Neuronal stem cell (in vitro differentiated cells): ENCODE measurements around the gene GOLT1A.

Experiments
- DNase-seq: peaks from one replicate; pipeline ENCODE4 v3.0.0-alpha.2; 2013; ENCODE audit warnings: low spot score
- H2AFZ ChIP-seq: one replicate; pipeline ENCODE4 v1.6.1; 2013; ENCODE audit warnings: mild to moderate bottlenecking, low read length, inconsistent platforms
- H2AK5ac ChIP-seq: 2 replicates; pipeline ENCODE4 v1.6.1; 2013; ENCODE audit warnings: low read depth, mild to moderate bottlenecking, inconsistent platforms, low read length, moderate library complexity, mixed read lengths
- H2BK120ac ChIP-seq: 2 replicates; pipeline ENCODE4 v1.6.1; 2013; ENCODE audit warnings: low read depth, mild to moderate bottlenecking, inconsistent platforms, low read length, moderate library complexity, mixed read lengths
- H2BK12ac ChIP-seq: one replicate; pipeline ENCODE4 v1.6.1; 2013; ENCODE audit warnings: low read length, inconsistent platforms
- H2BK15ac ChIP-seq: 2 replicates; pipeline ENCODE4 v1.6.1; 2013; ENCODE audit warnings: mild to moderate bottlenecking, low read length, inconsistent platforms, mixed read lengths
- H2BK5ac ChIP-seq: one replicate; pipeline ENCODE4 v1.6.1; 2013; ENCODE audit warnings: inconsistent platforms, mild to moderate bottlenecking, low read length, moderate library complexity
- H3K14ac ChIP-seq: one replicate; pipeline ENCODE4 v1.6.1; 2013; ENCODE audit warnings: low read length, inconsistent platforms
- H3K18ac ChIP-seq: 2 replicates; pipeline ENCODE4 v1.6.1; 2013; ENCODE audit warnings: low read length, inconsistent platforms
- H3K23ac ChIP-seq: 2 replicates; pipeline ENCODE4 v1.6.1; 2013; ENCODE audit warnings: low read depth, mild to moderate bottlenecking, mixed read lengths, low read length, inconsistent platforms; ENCODE audit not compliant: poor library complexity
- H3K27ac ChIP-seq: replicated peaks from 3 replicates; pipeline ENCODE4 v1.5.1; 2013; ENCODE audit warnings: low read length, inconsistent platforms
- H3K27me3 ChIP-seq, 3 experiments: 2 replicates each; pipeline ENCODE4 v1.6.1; 2013; ENCODE audit warnings: low read length in 3 of 3, mild to moderate bottlenecking in 2 of 3, inconsistent platforms in 1 of 3, low read depth in 1 of 3, mixed read lengths in 1 of 3, moderate library complexity in 1 of 3; ENCODE audit not compliant: control insufficient read depth in 3 of 3, insufficient read depth in 3 of 3
- H3K36me3 ChIP-seq, 2 donors: replicated peaks in 1 of 2; 2 replicates each; pipeline ENCODE4 v1.6.1; 2013; ENCODE audit warnings: low read length in 2 of 2; ENCODE audit not compliant: control insufficient read depth in 2 of 2, insufficient read depth in 2 of 2
- H3K4ac ChIP-seq: 2 replicates; pipeline ENCODE4 v1.6.1; 2013; ENCODE audit warnings: inconsistent platforms, mild to moderate bottlenecking, low read length, moderate library complexity
- H3K4me1 ChIP-seq, 2 donors: 1 replicate in 1 of 2; 2 replicates in 1 of 2; pipeline ENCODE4 v1.6.1; 2013; ENCODE audit warnings: low read length in 2 of 2, low read depth in 1 of 2; ENCODE audit not compliant: control insufficient read depth in 2 of 2, insufficient read depth in 1 of 2
- H3K4me2 ChIP-seq: one replicate; pipeline ENCODE4 v1.6.1; 2013; ENCODE audit warnings: mild to moderate bottlenecking, low read length, inconsistent platforms; ENCODE audit not compliant: insufficient read depth, poor library complexity, severe bottlenecking
- H3K4me3 ChIP-seq, 2 donors: 2 replicates each; pipeline ENCODE4 v1.5.1; 2013; ENCODE audit warnings: low read length in 2 of 2, mild to moderate bottlenecking in 2 of 2, inconsistent platforms in 1 of 2, moderate library complexity in 1 of 2
- H3K79me1 ChIP-seq: one replicate; pipeline ENCODE4 v1.6.1; 2013; ENCODE audit warnings: low read depth, mild to moderate bottlenecking, inconsistent platforms, low read length, moderate library complexity
- H3K9ac ChIP-seq: one replicate; pipeline ENCODE4 v1.6.1; 2013; ENCODE audit warnings: mild to moderate bottlenecking, low read depth, low read length, inconsistent platforms; ENCODE audit not compliant: poor library complexity
- H3K9me3 ChIP-seq, 2 donors: replicated peaks in 1 of 2; 2 replicates each; pipeline versions ENCODE3 to v1.6.1; 2013; ENCODE audit warnings: low read length in 2 of 2, mild to moderate bottlenecking in 2 of 2, inconsistent platforms in 1 of 2, low read depth in 1 of 2, mixed read lengths in 1 of 2, moderate library complexity in 1 of 2; ENCODE audit not compliant: control insufficient read depth in 2 of 2, insufficient read depth in 1 of 2
- H4K8ac ChIP-seq: one replicate; pipeline ENCODE4 v1.6.1; 2013; ENCODE audit warnings: low read depth, mild to moderate bottlenecking, inconsistent platforms, low read length, moderate library complexity
- H4K91ac ChIP-seq: one replicate; pipeline ENCODE4 v1.6.1; 2013; ENCODE audit warnings: low read length, low read depth, mild to moderate bottlenecking, inconsistent platforms; ENCODE audit not compliant: poor library complexity
- WGBS, 2 donors: extraction: QIAGEN DNeasy Blood & Tissue Kit; methylation state at CpG; one replicate each; pipeline ENCODE4 v1.1.7; 2013; ENCODE audit warnings: missing lambda C conversion rate in 2 of 2, mixed read lengths in 1 of 2; ENCODE audit not compliant: insufficient read length in 2 of 2, insufficient replicate concordance in 1 of 2; ENCODE audit errors: extremely low coverage in 2 of 2; 5-methylcytosine and 5-hydroxymethylcytosine counted together

GOLT1A gene

GRCh38 chr1:204155881-204156280 lies 57.9 kb downstream of the GOLT1A start:
- H2BK120ac ChIP-seq, result no peak overlapping the region
- H2AFZ ChIP-seq, result no peak overlapping the region
- peak overlapping the region; percentile 41 for H2AK5ac ChIP-seq
- no peak for DNase-seq
- no peak overlapping the region for H3K23ac ChIP-seq
- H2BK5ac ChIP-seq, result no peak overlapping the region
- peaks cover 0 to 33% (median 16%) of the 10 kb centered on the region in 3 experiments for H3K27me3 ChIP-seq
- peak overlapping the region; percentile 39 for H3K18ac ChIP-seq
- H3K14ac ChIP-seq, result no peak overlapping the region
- H3K4ac ChIP-seq, result no peak overlapping the region
- peaks cover 7 to 8% of the 10 kb centered on the region in 2 donors for H3K4me1 ChIP-seq
- no peak overlapping the region for H3K9ac ChIP-seq
- no peak overlapping the region for H3K4me3 ChIP-seq
- no peak overlapping the region for H3K27ac ChIP-seq
- H3K36me3 ChIP-seq, result no peaks in the 10 kb centered on the region
- H2BK15ac ChIP-seq, result no peak overlapping the region
- H4K91ac ChIP-seq, result no peak overlapping the region
- no peaks in the 10 kb centered on the region for H3K9me3 ChIP-seq
- no peak overlapping the region for H2BK12ac ChIP-seq
- H3K79me1 ChIP-seq, result peaks cover 3% of the 10 kb centered on the region
- H3K4me2 ChIP-seq, result no peak overlapping the region
- H4K8ac ChIP-seq, result no peak overlapping the region
- no CpG with 5 or more reads among the region's 10 CpGs for WGBS, 2 donors

DNA sequence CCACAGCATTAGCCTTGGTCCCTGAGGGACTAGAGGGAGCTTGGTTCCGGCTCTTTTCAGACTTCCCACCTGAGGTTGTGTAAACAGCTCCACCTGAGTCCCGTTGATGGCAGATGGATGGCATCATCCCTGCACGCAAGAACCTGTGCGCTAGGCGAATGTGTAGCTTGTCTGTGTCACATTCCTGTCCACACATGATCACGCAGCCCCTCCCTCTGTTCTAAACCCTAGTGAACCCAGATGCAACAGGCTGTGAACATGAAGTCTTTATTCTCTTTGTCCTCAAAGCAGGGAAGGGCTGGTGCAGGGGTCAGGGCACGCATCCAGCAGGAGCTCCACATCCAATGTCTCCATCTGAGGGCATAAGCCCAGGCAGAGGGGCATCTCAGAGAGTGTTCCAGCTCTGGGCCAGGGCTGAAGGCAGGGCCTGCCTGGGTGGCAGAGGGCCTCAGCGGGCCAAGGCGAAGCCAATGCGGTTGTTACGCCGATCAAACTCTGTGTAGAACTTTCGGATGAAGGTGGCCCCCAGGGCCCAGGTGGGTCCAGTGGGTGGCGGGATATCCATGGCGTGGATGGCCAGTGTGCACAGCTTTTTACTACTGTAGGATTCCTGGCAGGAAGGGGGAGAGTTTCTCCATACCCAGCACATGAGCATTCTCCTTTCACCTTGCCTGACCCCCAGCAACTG lies 59.1 kb downstream of the GOLT1A start:
- Histone ChIP-seq H3K9me3 (peaks cover 0 to 1% of the 10 kb centered on the region in 2 donors), H2BK15ac (no peak overlapping the region), H3K4ac (no peak overlapping the region), H3K36me3 (no peaks in the 10 kb centered on the region), H2BK12ac (no peak overlapping the region), H3K27me3 (peaks cover 0 to 23% (median 18%) of the 10 kb centered on the region in 3 experiments), H2BK5ac (no peak overlapping the region), H3K79me1 (peaks cover 3% of the 10 kb centered on the region), H4K8ac (no peak overlapping the region), H3K4me2 (no peak overlapping the region), H3K9ac (no peak overlapping the region), H3K18ac (peak overlapping the region; percentile 19), H2BK120ac (no peak overlapping the region), H3K4me1 (peaks cover 8% of the 10 kb centered on the region in 2 donors), H3K23ac (no peak overlapping the region), H3K14ac (no peak overlapping the region), H2AK5ac (peak overlapping the region; percentile 66), H4K91ac (no peak overlapping the region), H3K27ac (no peak overlapping the region), H2AFZ (no peak overlapping the region), H3K4me3 (no peak overlapping the region)
- no peak for DNase-seq
- WGBS, 2 donors, result no CpG with 5 or more reads among the region's 15 CpGs

- Histone ChIP-seq H3K9ac (no peak overlapping the region), H2BK120ac (no peak overlapping the region), H3K4ac (no peak overlapping the region), H2BK15ac (no peak overlapping the region), H3K23ac (no peak overlapping the region), H3K27ac (no peak overlapping the region), H4K91ac (no peak overlapping the region), H3K14ac (no peak overlapping the region), H3K4me3 (peak overlapping the region in 1 of 2 donors; percentile 62), H2AK5ac (no peak overlapping the region), H2BK12ac (no peak overlapping the region), H3K27me3 (peaks cover 0 to 21% (median 21%) of the 10 kb centered on the region in 3 experiments), H3K4me1 (peaks cover 8% of the 10 kb centered on the region in 2 donors), H3K18ac (no peak overlapping the region), H3K4me2 (no peak overlapping the region), H2BK5ac (no peak overlapping the region), H2AFZ (no peak overlapping the region), H3K79me1 (peaks cover 3% of the 10 kb centered on the region), H3K9me3 (peaks cover 0 to 1% of the 10 kb centered on the region in 2 donors), H4K8ac (no peak overlapping the region), H3K36me3 (no peaks in the 10 kb centered on the region)
- no peak for DNase-seq
- no CpG with 5 or more reads among the region's 5 CpGs for WGBS, 2 donors
Measured at GRCh38 chr1:204153667-204154066, 60.1 kb downstream of the GOLT1A start.

- Histone ChIP-seq H3K14ac (no peak overlapping the region), H2BK15ac (peak overlapping the region; percentile 34), H3K4ac (peak overlapping the region; percentile 4), H3K18ac (peak overlapping the region; percentile 97), H2AK5ac (peak overlapping the region; percentile 43), H2AFZ (peak overlapping the region; percentile 98), H4K91ac (no peak overlapping the region), H2BK12ac (peak overlapping the region; percentile 95), H3K9ac (peak overlapping the region; percentile 94), H3K27me3 (peaks cover 0 to 24% (median 18%) of the 10 kb centered on the region in 3 experiments), H3K4me3 (peak overlapping the region; percentile 58 to 87), H3K23ac (peak overlapping the region; percentile 98), H2BK120ac (peak overlapping the region; percentile 10), H4K8ac (no peak overlapping the region), H3K36me3 (no peaks in the 10 kb centered on the region), H3K4me2 (peak overlapping the region; percentile 94), H3K9me3 (peaks cover 0 to 1% of the 10 kb centered on the region in 2 donors), H3K4me1 (peaks cover 14 to 16% of the 10 kb centered on the region in 2 donors), H2BK5ac (no peak overlapping the region), H3K79me1 (peaks cover 3% of the 10 kb centered on the region), H3K27ac (no peak overlapping the region)
- WGBS, 2 donors, result no CpG with 5 or more reads among the region's 25 CpGs
- no peak for DNase-seq
Measured at GRCh38 chr1:204152310-204153044, 61.3 kb downstream of the GOLT1A start.
